ENCODE data around the gene DMAC2L.

DMAC2L gene

GRCh38 chr14:50375760-50376159 is 63.6 kb downstream of the DMAC2L start:
- no peak overlapping the region for H3K4me3 ChIP-seq (ENCODE audit: low read depth, low read length)
- no peak for DNase-seq (ENCODE audit: low read depth)

Measured in skeletal muscle cell (primary cell).